OCI-LY7 (cell line): Measurements from ENCODE around the gene DKK1.

Experiments
- EZH2phosphoT487 ChIP-seq: fragments of 200-600 bp; sonication (generic); IDR thresholded peaks from 2 replicates; pipeline ENCODE4 v1.6.1; 2018; ENCODE audit warnings: low read depth, borderline replicate concordance, mild to moderate bottlenecking, mixed run types, antibody characterized with exemption, low read length, moderate library complexity, mixed read lengths
- TF ChIP-seq, protein P1 (sequence below): fragments of 200-600 bp; sonication (generic); conservative IDR thresholded peaks from 2 replicates; pipeline ENCODE4 v1.5.1; 2014; ENCODE audit warnings: mild to moderate bottlenecking, antibody characterized with exemption, low read length, moderate library complexity, mixed read lengths

DNA sequence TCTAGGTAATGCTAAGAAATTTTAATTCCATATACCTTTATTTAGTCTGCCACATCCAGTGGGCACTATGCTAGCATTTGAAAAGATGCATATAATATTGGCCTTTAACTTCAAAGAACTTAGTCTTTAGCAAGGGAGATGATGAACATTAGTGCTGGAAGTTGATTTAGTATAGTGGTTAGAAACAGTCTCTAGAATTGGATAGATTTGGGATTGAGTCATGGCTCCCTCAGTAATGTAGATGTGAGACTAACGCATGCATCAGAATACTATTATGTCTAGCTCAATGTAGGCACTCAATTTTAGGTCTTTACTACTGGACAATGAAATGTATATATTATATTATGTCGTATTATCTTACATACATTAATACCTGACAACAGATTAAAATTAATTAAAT lies 5.8 kb downstream of the DKK1 start:
- TF ChIP-seq, protein P1, sequence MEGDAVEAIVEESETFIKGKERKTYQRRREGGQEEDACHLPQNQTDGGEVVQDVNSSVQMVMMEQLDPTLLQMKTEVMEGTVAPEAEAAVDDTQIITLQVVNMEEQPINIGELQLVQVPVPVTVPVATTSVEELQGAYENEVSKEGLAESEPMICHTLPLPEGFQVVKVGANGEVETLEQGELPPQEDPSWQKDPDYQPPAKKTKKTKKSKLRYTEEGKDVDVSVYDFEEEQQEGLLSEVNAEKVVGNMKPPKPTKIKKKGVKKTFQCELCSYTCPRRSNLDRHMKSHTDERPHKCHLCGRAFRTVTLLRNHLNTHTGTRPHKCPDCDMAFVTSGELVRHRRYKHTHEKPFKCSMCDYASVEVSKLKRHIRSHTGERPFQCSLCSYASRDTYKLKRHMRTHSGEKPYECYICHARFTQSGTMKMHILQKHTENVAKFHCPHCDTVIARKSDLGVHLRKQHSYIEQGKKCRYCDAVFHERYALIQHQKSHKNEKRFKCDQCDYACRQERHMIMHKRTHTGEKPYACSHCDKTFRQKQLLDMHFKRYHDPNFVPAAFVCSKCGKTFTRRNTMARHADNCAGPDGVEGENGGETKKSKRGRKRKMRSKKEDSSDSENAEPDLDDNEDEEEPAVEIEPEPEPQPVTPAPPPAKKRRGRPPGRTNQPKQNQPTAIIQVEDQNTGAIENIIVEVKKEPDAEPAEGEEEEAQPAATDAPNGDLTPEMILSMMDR: no peak
- TF ChIP-seq EZH2phosphoT487: no peak
